COR-L47 (cell line): Measurements from ENCODE around the gene NFYC.

ENCODE experiments used
- DNase-seq: peaks from one replicate; lab custom pipeline; 2025; lab: John Stamatoyannopoulos, UW

NFYC gene

DNA sequence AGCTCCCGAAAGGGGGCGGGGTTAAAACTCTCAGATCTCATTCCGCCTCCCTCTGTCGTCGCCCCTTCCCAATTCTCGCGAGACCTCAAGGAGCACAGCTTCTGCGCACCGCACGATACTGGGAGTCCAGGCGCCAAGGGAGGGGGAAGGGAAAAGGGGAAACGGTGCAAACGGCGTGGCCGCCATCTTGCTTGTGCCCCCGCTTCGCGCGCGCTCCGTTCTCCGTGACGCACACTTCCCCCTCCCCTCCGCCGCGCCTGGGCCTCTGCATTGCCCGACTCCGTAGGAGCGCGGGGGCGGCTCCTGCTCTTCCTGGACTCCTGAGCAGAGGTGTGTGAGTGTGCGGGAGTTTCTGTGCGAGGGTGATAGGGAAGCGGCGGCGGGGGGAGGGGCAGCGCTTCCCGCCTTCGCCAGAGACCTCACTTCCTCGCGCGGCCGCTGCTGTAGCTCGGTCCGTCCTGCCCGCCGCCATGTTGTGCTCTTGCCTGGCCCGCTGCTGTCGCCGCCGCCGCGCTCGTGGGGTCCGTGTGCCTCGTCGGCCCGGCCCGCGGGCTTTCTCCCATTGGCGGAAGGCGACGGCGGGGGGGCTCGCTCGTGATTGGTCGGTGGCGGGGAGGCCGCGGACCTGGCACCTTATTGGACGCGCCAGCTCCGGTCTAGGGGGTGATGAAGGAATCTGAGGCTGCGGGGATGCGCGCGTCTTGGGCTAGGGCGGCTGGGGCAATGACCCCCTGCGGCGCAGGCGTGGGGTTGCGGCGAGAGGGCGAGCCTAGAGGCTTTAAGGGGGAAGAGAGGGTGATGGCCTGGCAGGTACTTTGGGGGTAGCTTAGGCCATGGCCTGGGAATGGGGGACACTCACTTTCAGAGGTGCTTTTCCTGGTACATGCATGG lies at the start of gene NFYC:
Gene NFYC, plus strand, starts transcription at position 167 of the 891 bp plus-strand sequence. CDS start 47,140 bp downstream, outside the sequence.
- DNase-seq: peak; percentile 99

DNA sequence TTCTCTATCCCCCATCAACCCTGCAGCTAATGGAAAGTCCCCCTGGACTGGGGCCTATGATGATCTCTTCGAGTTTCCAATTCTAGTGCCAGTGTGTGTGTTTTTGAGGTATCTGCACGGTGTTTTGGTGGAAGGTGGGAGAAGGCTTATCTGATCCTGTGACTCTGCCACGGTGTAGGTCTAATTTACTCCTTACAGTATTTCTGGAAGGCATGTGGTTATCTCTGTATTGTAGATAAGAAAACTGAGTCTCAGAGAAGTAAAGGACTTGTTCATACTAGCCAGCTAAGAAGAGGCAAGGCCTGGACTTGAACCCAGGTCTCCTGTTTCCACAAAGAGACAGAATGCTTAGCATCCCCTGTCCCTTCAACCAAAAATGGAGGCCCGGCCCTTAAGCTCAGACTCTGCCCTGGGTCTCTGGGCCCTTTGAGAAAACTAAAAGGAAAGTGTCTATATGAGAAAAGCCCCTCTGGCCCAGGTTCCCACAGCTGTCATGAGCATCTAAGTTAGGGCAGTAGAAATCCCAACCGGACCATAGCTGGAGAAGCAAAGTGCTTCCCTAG lies 46.3 kb upstream of the NFYC start:
- DNase-seq: no peak

DNA sequence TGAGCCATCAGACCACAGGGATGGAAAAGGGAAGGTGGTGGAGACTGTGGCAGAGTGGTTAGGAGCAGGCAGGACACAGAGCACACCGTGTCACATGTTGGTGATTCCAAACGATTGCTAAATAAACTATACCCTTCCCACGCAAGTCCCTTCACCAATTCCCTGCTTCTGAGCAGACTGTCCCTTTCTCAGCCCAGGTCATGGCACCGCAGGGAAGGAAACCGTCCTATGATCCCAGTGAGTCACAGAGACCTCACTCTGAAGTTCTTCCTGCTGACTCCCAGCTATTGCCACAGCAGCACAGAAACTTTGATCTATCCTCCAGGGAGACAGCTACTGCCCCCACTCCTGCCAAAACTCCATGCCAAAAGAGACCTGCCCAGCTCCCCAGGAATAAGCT lies 45.2 kb upstream of the NFYC start:
- no peak for DNase-seq

DNA sequence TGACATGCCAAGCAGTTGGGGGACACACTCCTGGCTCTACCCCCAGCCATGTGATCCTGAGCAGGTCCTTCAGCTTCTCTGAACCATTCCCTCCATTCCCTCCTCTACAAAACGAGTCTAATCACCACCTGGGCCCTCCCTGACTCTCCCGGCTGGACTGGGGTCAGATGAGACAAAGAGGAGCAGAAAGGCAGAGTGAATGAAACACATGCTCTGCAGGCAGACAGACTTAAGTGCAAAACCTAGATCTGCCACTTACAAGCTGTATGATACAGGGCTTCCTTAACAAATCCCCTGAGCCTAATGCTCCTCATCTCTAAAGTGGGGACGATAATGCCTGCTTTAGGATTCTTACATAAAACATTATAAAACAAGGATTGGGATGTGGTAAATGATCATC lies 43.3 kb upstream of the NFYC start:
- no peak for DNase-seq

DNA sequence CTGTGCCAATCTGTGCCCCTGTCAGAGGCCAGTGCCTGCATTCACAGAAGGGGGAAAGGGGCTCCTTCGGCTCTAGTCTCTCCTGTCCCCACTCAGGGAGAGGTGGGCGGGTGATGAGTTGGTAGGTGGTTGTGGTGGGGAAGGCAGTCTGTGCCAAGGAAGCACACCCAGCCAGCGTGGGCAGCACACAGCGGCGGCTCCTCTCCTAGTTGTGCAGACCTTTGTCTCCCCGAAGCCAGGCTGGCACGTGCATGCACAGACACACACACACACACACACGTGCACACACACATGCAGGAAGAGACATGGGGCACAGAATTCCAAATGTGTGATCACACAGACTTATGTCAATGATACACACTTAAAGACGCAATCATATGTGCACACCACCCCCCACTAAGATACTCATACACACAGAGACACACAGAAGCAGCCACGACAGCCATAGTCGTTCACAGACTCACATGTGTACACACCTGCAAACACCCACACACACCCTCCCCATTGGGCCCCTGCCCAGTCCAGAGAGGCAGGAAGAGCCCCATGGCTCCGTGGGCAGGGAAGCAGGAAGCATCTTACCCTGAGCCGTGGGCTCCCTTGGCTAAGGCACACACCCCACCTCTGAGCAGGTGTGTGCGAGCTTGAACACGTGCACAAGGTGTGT lies 42.4 kb upstream of the NFYC start:
- DNase-seq: peak; percentile 54

DNA sequence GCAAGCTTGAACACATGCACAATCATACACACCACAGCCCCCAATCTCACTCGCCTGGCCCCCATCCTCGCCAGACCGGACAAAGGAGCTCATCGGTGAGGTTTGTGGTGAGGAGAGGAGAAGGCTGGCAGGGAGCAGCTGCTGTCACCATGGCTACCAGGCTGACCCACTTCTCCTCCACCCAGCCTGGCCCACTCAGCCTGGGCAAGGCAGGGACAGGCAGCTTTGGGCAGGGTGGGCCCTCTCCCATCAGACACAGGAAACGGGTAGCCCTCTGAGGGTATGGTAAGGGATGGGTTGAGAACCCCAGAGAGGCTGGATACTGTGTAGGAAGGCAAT lies 41.9 kb upstream of the NFYC start:
- DNase-seq: no peak

DNA sequence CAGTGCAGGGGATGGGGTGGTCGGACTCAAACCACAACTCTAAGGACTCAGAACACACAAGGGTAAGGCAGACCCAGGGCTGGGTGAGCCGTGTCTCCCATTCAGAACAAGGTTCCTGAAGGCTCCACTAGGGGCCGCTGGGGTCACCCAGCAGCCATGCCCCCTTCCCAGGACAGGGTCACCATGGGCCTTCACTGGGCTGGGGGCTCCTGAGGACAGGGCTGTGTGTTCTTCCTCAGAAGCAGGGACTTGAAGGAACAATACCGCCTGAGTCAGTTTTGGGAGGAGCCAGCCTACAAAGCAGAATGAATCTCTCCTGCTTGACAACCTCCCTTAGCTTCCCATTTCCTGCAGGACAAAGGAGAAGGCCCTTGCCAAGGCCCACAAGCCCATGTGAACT lies 41.4 kb upstream of the NFYC start:
- no peak for DNase-seq

DNA sequence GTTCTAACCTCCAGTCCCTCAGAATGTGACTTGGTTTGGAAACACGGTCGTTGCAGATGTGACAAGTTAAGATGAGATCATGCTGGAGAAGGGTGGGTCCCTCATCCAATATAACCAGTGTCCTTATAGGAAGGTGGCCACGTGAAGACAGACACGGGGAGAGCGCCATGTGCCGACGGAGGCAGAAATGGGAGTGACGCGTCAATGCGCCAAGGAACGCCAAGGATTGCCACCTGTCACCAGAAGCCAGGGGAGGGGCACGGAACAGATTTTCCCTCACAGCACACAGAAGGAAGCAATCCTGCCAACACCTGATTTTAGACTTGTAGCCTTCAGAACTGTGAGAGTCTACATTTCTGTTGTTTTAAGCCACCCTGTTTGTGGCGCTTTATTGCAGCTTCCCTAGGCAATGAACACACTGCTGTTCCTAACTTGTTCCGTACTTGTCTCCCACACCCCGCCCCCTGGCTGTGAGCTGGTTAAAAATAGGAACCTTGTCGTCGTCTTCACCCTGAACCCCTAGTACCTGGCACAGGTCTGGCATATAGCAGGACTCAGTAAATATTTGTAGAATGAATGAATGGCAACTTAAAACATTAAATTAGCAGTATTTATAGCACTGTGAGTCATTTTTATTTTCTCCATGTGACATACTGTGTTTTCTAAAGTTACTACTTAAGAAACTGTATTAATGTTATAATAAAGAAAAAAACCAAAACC lies 40.2 kb upstream of the NFYC start:
- DNase-seq: no peak

DNA sequence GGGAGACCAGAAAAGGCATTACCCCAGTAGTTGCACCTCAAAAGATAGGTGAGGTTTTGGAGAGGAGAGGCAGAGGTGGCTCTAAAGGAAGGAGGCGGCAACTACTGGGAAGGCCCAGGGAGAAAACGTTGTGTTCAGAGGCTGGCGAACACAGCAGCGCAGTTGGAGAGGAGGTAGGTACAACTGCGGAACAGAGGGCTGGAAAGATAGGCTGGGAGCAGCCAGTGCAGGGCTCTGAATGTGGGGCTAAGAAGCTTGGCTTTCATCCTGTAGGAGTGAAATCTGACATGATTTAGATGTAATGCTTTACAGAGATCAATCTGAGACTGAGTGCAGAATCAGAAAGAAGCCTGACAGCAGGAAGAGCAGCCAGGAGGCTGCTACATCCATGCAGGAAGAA lies 39.0 kb upstream of the NFYC start:
- no peak for DNase-seq

DNA sequence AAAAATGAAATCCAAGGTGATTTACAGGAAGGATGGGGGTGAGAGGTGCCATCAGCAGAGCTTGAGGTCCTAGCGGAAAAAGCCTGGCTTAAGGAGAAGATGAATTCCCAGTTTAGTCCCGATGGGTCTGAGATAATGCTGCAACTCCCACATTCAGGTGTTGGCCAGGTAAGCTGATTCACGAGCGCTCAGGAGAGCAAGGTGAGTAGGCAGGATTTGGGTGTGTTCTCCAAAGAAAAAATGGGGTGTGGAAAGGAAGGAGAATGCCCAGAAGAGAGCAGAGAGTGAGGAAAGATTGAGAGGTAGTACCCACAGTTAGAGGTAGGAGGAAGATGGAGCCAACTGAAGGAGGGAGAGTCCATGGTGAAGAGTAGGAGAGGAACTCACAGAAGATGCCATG lies 38.5 kb upstream of the NFYC start:
- no peak for DNase-seq

DNA sequence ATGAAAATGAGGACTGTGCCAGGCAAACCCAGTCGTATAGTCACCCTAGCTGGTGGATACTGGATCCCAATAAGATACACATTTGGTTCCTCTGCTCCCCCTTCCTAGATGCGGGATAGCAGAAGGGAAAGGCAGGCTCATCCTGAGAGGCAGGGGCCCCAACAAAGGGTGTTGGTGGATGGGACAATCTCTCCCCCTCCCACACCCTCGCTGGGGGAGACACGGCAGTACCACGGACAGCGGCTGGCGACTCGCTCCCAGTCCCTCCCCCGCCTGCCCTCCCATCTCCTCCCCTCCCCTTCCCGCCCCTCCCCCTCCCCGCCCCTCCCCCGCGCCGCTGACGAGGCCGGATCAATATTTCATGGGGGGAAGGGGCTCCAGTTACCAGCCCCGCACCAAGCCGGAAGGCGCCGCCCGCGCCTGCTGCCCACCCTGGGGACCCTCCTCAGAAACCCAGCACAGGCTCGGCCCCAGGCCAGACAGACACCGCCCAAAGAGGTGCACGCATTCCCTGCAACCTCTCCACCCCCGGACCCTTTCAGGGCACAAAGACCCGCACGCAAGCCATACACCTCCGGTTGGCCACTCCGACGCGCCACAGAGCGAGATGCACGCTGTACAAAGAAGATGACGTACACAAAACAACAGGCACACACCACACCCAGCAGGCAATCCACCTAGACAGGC lies 37.5 kb upstream of the NFYC start:
- DNase-seq: no peak

DNA sequence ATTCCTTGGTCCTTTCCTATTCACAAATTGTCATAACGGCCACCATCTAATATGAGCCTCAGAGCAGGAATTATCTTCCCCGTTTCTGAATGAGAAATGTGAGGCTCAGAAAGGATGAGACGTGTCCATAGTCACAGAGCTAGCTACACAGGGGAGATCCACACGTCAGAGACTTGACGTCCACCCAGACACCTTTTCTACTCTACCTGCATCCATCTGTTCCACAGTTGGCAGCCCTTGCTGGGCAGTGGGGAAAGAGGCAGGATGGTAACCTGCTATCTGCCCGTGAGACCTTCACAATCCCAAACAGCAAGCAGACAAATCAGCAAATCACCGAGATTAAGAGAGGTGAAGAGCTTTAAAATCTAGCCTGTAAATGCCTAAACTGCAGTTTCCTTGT lies 34.5 kb upstream of the NFYC start:
- no peak for DNase-seq

DNA sequence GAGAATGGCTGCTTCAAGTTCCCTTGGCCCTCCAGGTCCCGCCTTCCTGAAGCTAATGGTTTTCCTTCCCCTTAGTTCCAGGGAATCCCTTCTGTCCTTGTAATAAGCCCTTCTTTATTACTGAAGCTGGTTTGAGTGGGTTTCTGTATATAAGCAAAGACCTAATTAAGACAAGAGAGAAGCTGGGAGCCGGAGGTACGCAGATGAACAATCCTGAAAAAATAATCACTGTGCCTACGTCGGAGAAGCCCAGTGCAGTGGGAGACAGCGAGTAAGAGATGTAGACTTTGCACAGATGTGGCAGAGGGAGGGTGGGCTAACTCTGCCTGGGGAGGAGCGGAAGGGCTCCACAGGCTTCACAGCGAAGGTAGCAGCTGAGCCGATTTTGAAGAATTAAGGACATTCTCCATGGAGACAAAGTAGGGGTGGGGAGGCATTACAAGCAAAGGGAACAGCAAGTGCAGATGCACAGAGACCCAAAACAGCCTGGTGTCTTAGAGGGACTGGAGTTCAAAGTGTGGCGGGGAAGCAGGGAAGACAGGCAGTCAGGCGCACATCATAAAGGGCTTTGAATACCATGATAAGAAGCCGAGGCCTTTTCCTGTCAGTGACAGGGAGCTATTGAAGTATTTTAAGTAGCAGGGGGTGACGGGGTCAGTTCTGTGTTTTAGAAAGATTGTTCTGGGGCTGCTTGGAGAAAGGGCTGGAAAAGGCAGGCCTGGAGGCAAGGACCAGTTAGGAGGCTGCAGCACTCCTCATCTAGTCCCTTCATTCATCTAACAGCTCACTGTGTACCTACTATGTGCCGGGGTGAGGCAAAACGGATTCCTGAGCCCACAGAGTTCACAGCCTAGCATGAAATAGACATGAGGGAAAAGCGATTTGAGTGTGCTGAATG lies 32.5 kb upstream of the NFYC start:
- no peak for DNase-seq

DNA sequence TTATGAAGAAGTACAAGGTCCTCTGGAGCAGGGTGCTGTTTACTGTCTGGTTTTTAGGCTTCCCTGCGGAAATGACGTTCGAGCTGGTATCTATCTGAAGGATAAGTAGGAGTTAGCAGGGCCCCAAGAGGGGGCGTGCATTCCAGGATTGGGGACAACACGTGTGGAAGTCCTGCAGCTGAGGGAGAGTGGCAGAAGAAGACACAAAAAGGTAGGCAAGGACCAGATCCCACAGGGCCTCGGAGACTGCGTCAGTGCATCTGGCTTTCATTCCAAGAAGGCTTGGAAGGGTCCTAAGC lies 31.9 kb upstream of the NFYC start:
- DNase-seq: no peak

DNA sequence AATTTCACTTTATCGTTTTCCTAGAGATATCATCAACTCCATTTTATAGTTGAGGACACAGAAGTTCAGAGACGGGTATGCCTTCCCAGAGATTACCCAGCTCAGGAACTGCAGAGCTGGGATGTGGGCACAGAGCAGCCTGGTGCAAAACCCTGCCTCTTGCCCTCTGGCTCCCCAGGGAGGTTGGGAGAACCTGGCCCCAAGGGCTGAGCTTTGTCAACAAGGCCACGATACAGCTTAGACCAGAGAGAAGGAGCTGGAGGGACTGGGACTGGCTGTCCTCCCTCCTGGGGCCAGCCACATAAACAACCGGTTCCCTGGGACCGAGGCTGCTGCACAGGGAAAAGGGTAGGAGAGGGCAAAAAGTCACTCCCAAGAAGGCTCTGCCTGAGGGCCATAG lies 29.8 kb upstream of the NFYC start:
- DNase-seq: no peak

DNA sequence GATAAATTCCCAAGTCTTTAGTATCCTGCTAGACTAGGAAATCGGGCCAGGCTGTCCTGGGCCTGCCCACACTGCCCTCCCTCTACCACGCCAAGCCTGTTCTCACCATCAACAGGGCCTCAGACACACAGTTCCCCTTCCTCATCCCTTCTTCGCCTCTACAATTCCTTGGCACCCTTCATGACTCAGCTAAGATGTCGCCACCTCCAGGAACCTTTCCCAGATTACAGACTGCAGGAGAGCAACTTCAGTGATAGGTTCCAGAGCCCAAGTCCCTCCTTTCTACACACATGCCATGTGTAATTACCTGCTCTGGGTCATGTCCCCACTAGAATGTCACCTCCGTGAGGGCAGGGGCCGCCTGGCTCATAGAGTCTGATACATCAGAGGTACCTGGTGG lies 29.4 kb upstream of the NFYC start:
- no peak for DNase-seq

DNA sequence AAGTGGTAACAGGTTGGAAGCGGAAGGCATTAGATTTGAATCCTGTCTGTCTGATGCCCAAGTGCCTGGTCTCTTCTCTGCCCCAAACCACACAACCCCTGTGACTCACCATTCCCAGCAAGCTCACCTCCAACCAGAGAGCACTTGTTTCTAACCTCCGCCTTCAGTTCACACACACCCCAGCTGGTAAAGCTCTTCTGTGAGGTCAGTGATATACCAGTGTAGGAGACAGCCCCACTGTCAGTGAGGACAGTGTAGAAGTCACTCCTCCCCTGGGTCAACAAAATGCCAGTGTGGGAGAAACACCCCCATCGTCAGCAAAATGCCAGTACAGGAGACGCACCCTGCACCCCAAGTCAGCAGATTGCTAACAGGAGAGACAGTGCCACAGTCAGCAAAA lies 28.6 kb upstream of the NFYC start:
- no peak for DNase-seq

DNA sequence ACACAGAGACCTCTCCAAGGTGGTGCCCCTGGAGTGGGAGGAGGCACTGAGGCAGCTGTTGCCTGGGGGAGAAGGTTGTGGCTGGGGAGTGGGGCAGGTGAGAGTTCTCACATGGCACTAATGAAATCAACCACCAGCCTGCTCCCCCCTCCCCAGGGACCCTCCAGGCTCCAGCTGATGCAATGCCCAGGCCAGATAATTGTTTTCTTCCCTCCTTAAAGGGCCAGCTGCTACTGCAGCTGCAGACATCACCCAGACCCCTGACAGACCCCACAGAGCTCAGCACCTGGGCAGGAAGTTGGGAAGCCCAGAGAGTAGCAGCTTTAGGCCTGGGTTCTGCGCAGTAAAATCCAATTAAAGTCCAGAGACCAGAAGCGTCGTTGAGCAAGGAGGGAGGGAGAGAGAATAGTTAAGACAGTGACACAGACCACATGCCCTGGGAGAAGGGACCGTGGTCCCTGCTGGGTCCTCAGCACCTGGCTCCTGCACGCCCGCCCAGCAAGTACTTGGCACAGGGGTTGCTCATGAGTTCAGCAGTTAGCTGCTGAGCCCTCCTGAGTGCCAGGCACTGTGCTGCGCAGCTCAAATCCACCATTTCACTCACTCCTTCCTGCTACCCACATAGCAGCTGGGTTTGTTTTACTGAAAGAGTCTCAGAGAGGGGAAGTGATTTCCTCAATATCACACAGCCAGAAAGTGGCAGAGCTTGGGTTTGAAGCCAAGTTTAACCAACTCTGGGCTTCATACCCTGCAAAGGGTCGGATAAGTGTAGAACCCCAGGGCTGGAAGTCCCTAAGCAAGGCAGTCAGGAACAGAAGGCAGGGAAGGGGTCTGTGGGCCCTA lies 28.0 kb upstream of the NFYC start:
- DNase-seq: peak; percentile 5

DNA sequence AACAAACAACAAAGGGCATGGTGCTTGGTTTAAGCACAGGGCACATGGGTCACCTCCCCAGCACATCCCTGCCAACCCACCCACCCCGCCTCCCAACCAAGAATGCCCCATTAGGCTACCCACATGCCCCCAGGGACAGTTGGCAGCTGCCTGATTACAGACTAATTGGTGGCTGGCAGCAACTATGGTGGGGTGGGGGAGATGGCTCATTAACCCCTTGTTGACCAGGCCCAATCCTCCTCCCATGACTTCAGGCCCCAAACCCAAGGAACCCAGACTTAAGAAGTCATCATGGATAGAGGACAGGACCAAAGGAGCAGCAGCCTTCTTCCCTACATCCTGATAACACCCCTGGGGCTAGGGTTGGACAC lies 27.4 kb upstream of the NFYC start:
- DNase-seq: peak; percentile 33

DNA sequence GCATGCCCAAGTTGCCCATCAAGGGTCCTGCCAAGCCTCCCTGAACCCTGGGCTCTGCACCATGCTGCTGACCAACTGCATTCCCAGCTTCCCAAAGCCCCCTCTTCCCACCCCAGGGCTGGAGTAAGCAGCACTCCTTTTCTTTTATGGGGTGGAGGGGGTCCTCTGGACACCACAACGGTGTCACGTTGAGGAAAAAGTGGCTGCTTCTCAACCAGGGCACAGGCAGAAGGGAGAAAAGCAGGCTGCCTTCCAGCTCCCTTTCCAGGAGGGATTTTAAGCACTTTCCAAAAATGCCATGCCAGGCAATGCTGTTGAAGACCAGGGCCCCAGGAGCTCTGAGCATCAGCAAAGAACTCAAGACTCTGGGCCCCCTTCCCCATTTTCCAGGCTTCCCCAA lies 26.7 kb upstream of the NFYC start:
- DNase-seq: no peak
